GM12874 (cell line): ENCODE results near the gene DPP9.

ENCODE experiments used
- TF ChIP-seq, protein P1 (sequence below): IDR thresholded peaks from 2 replicates; pipeline ENCODE4 v1.5.1; 2011; ENCODE audit warnings: low read depth, mild to moderate bottlenecking, control low read depth, low read length, moderate library complexity; ENCODE audit not compliant: insufficient read depth

The DPP9 gene

DNA sequence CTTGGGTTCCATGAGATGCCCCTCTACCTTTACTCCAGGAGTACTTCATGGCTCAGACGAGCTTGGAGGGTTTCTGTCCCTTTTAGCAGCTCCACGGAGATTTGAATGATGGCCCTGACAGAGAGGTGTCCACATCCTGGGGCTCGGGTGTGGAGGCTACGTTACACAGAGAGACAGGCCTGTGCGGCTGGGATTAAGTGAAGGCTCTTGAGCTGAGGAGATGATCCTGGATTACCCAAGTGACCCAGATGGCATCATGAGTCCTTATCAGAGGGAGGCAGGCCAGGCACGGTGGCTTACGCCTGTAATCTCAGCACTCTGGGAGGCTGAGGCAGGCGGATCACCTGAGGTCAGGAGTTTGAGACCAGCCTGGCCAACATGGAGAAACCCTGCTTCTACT lies 12.4 kb downstream of the DPP9 start:
- TF ChIP-seq, protein P1, sequence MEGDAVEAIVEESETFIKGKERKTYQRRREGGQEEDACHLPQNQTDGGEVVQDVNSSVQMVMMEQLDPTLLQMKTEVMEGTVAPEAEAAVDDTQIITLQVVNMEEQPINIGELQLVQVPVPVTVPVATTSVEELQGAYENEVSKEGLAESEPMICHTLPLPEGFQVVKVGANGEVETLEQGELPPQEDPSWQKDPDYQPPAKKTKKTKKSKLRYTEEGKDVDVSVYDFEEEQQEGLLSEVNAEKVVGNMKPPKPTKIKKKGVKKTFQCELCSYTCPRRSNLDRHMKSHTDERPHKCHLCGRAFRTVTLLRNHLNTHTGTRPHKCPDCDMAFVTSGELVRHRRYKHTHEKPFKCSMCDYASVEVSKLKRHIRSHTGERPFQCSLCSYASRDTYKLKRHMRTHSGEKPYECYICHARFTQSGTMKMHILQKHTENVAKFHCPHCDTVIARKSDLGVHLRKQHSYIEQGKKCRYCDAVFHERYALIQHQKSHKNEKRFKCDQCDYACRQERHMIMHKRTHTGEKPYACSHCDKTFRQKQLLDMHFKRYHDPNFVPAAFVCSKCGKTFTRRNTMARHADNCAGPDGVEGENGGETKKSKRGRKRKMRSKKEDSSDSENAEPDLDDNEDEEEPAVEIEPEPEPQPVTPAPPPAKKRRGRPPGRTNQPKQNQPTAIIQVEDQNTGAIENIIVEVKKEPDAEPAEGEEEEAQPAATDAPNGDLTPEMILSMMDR = no peak

DNA sequence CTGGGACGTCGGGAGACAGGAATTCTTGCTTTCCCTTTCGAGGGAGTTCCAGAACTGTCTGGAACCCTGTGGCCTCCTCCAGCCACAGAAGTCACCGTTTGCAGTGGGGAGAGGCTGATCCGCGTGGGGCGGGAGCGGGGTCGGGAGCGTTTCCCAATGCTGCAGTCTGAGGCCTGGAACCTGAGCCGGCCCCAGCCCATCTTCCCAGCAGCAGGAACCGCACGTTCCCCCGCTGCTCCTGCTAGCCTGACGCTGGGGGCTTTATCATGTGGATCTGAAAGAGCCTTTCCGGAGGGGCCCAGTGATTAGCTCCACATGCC lies 13.4 kb downstream of the DPP9 start:
- TF ChIP-seq, protein P1 = no peak

DNA sequence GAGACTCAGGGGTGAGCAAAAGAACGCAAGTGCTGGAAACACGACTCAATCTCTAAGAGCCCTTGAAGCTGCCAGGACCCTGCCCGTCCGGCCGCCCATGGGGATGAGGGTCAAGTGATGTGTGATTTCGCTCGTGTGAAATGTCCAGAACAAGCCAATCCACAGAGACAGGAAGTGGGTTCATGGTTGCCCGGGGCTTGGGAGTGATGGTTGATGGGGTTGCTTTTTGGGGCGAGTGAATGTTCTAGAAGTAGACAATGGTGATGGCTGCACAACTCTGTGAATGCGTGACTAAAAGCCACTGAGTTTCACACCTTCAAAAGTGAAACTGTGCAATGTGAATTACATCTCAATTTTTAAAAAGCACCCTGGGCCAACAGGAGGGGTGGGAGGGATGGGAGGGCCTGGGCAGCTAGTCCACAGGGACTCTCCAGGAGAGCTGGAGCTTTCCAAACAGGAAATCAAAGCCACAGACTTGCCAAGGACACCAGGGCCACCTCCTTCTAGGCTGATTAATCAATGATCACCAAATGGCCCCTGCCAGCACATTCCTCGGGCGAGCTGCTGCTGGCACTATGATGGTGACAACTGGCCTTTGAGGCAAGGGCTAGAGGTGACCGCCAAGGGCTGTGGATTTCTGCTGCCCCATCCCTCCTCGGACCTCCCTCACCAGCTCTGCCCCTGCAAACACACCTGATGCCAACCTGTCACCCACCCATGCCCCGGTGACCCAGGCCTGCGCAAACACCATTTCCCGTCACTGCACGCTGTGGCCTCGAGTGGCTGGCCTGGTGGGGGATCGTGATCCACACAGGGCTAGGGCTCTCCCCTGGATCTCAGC lies 14.0 kb downstream of the DPP9 start:
- TF ChIP-seq, protein P1 = no peak

DNA sequence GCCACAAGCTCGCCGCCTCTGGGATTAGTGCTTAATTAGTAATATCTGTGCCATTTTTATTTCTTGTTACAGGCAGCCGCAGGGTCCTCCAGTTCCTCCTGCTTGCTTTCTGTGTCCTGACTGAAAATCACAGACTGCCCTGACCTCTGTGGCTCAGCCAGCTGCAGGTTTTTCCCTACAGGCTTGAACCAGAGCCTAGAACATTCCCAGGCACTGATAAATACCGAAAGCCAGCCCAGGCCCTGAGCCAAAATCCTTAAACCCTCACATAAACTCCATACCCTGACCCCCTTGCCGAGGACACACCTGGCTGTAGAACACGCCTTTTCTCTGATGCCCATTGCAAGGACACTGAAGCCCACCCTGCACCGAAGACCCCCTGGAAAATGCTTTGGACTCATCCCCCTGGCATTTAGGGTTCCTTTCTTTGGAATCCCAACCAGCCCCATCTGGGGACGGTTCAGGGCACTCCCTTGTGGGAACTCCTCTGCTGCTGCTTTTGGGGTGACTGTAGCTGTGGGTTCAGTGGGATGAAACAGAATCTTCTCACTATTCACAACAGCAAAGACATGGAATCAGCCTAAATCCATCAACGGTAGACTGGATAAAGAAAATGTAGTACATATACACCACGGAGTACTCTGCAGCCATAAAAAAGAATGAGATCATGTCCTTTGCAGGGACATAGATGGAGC lies 15.5 kb downstream of the DPP9 start:
- TF ChIP-seq, protein P1 = no peak

DNA sequence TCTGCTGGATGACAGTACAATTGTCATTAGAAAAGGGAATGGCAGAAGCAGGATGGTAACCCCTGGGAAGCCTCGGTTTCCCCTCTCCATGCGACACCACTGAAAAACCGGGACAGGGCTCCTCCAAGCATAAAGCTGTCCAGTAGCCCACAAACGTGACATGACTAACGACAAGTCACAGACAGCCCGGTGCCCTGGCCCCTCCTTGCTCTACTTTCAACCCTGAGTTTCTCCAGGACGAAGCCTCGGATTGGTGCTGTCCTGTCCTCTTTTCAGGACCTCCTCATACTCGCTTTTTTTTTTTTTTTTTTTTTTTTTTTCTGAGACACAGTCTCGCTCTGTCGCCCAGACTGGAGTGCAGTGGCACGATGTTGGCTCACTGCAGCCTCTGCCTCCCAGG lies 16.3 kb downstream of the DPP9 start:
- TF ChIP-seq, protein P1 = no peak

DNA sequence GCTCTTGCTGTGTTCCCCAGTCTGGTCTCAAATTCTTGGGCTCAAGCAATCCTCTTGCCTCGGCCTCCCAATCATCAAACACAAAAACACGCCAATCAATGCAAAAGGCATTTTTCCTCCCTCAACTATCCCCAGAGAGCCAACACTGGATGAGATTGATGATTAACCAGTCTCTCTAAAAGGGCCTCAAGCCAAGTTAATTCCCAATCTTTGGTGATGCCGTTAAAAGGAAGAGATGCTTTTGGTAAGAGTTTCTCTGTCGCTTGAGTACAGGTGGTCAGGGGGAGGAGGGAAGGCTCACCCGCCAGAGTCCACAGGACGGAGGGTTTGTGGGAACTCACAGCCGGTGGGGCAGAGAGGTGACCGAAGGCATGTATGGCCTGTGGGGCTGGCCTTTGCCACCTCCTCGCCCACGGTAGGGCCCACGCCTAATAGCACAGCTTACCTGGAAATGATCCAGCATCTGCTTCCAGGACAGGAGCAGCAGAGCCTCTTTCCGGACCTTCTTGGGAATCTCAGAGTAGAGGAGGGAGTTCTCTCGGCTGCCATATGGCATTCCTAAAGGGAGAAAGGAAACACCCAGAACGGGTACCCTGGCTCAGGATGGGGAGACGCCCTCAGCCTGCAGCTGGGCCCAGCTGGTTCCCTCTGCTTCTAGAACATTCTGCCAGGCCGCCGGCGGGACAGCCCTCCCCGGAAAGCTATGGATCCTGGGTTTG lies 18.1 kb downstream of the DPP9 start:
- TF ChIP-seq, protein P1 = no peak

DNA sequence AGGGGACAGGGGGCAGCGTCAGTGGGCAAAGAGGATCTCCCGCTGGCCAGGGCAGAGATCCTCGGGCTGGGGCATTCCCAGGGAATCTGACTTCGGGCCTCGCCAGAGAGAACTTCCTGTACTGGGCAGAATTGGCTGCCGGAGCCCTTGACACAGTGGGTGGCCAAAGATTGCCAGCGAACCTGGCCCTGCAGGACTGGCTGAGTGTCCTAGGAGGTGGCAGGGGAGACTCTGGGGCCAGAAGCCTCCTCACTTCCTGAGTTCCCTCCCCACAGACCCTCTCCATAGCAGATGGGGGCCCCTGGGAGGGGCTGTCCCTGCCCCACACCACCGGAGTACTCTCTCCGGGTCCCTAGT lies 19.3 kb downstream of the DPP9 start:
- TF ChIP-seq, protein P1 = no peak
